NCI-H524 treated with DMSO at 0.1 percent for 48 hours (cell line): ENCODE measurements around the gene OR4C12.
"Not testable (repeated sequence)": the region's sequence is repeated elsewhere in the genome, so short reads cannot be mapped to it uniquely, and the experiment has no call there.

Experiments used
- DNase-seq: peaks from one replicate; lab custom pipeline; 2025; lab: John Stamatoyannopoulos, UW

Gene OR4C12

DNA sequence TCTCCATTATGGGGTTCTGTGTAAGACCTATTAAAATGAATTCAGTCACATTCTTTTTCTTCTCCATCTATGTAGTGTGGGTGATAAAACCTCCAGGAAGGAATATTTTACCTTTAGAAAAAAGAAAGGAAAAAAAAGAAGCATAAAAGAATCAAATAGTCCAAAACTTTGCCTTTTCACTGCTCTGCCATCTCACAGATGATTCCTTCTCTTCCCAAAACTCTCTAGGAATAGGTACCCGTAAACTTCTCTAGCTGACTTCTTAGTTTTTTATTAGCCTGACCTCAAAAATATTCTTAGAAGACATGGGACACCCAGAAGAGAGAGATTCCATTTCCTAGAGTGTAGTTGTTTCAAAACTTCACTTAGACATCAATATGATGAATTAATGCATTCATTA is at the start of gene OR4C12:
OR4C12 (minus strand) TSS at position 101 of the 400 bp plus-strand sequence; CDS start at position 67, 34 bp downstream.
- DNase-seq, result not testable (repeated sequence)

DNA sequence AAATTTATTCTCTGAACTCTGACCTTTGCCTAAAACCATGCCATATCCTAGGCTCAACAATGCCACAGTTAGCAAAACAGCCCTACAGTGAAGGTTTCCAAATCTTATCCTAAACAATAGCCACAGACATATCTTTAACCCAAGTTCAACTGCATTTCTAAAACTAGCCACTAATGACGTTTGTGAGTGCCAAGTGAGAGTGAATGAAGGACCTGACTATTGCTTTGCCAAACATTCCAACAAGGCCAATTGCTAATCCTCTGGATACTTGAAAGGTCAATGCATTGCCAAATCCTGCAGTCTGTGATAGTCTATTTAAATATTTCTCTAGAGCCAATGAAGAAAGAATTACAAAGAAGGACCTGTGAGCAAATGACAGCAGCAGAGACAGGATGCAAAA is 47.9 kb upstream of the OR4C12 start:
- DNase-seq, result no peak

- DNase-seq, result peak; percentile 0
Measured at GRCh38 chr11:49995565-49995964, 13.2 kb upstream of the OR4C12 start.

GRCh38 chr11:49973439-49973838 is 8.9 kb downstream of the OR4C12 start:
- not testable (repeated sequence) for DNase-seq

GRCh38 chr11:49952091-49952490 is 30.2 kb downstream of the OR4C12 start, which contains the start of gene OR4C13:
OR4C13 (plus strand) TSS chr11:49952391; CDS start chr11:49952423, 32 bp downstream.
- no peak for DNase-seq

- DNase-seq, result not testable (repeated sequence)
Measured at GRCh38 chr11:49948701-49949100, 33.6 kb downstream of the OR4C12 start.
